Mucosa of descending colon (tissue), 3 donors: ENCODE results near the gene CACNA1H. TPM values are rescaled to one million over a fixed set of nuclear protein-coding genes. Genes with fewer than 3 reads are reported as not detected.

ENCODE experiments used
- ATAC-seq: fragments of 200-7000 bp; cut with Tn5 transposase; one replicate; pipeline ENCODE4 v1.9.1; 2020; ENCODE audit warnings: mild to moderate bottlenecking, moderate library complexity
- DNase-seq, 3 donors: peaks; one replicate each; pipeline ENCODE4 v3.0.0-alpha.2; 2020
- H3K36me3 ChIP-seq: fragments of 200-600 bp; one replicate; pipeline ENCODE4 v1.8.0; 2021; ENCODE audit warnings: low read depth, mild to moderate bottlenecking
- H3K4me1 ChIP-seq: fragments of 200-600 bp; one replicate; pipeline ENCODE4 v1.8.0; 2021; ENCODE audit warnings: low read depth, mild to moderate bottlenecking
- H3K4me3 ChIP-seq: fragments of 200-600 bp; one replicate; pipeline ENCODE4 v1.8.0; 2021; ENCODE audit warnings: mild to moderate bottlenecking
- H3K9me3 ChIP-seq: fragments of 200-600 bp; one replicate; pipeline ENCODE4 v1.8.0; 2021; ENCODE audit warnings: mild to moderate bottlenecking
- CTCF ChIP-seq: fragments of 200-600 bp; IDR thresholded peaks from one replicate; pipeline ENCODE4 v1.8.0; 2022; ENCODE audit warnings: antibody characterized with exemption, mild to moderate bottlenecking
- intact Hi-C, 2 donors: fragments of 100-400 bp; cut with DNase I in 1 of 2; cut with micrococcal nuclease in 1 of 2; formaldehyde crosslinking; loops; one replicate each; pipeline versions ENCODE4 v1.11.0 to v1.11.1; 2022; cut with DNase I, micrococcal nuclease
- total RNA-seq, 3 donors: library from RNA; stranded (reverse); fragmentation: NEBNext Ultra II Directional in 2 of 3; extraction: Animal tissue kit (Norgen Biotek cat#: 25700) in 2 of 3; gene quantifications; one replicate each; pipeline versions ENCODE4 v1.2.1 to v1.2.4, GENCODE V29; 2021 to 2023
- donor health status: DM: no; HTN: no; CAD: no; lungs with moderate emphysema.
- donor health status: DM: no; HTN: no; CAD: no.
- donor health status: DM: no; HTN: yes; CAD: no.

CACNA1H gene
- total RNA-seq, 3 donors from 2014 or later: 6.0 to 160 (median 9.5) TPM

- H3K9me3 ChIP-seq: no peaks in the 10 kb centered on the region
- no peak for TF ChIP-seq CTCF
- no peaks in the 10 kb centered on the region for H3K36me3 ChIP-seq
- DNase-seq (no peak), ATAC-seq (no peak)
- intact Hi-C loops: no loop called here
- H3K4me3 ChIP-seq: no peak overlapping the region
- H3K4me1 ChIP-seq: no peaks in the 10 kb centered on the region
Measured at GRCh38 chr16:1171001-1171400, 18.1 kb downstream of the CACNA1H start.

GRCh38 chr16:1171854-1172428 is 19.0 kb downstream of the CACNA1H start:
- intact Hi-C loops: no loop called here
- no peak for DNase-seq
- no peaks in the 10 kb centered on the region for H3K4me1 ChIP-seq
- no peak for ATAC-seq
- H3K4me3 ChIP-seq: no peak overlapping the region
- no peaks in the 10 kb centered on the region for H3K36me3 ChIP-seq
- TF ChIP-seq CTCF: no peak
- no peaks in the 10 kb centered on the region for H3K9me3 ChIP-seq

DNA sequence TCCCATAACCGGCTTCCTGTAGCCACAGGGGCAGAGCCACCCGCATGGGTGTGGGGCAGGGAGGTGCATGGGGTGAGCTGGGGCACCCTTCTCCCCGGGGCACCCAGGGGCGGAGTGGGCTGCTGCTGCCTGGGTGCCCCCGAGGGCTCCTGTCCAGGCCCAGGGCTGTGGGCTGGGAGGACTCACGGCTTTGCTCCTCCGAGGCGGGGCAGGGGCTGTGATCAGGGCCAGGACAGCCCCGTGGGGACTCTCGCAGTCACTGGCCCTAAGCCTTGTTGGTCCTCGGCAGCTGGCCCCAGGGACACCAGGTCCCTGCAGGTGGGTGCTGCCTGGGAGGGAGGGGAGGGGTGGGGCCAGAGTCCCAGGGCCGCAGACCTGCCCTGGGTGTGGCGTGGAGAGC is 19.7 kb downstream of the CACNA1H start:
- H3K9me3 ChIP-seq: no peaks in the 10 kb centered on the region
- no peak for TF ChIP-seq CTCF
- H3K4me3 ChIP-seq: no peak overlapping the region
- intact Hi-C loops: no loop called here
- no peaks in the 10 kb centered on the region for H3K36me3 ChIP-seq
- no peak for DNase-seq
- no peaks in the 10 kb centered on the region for H3K4me1 ChIP-seq
- ATAC-seq: no peak

GRCh38 chr16:1173788-1174451 is 21.0 kb downstream of the CACNA1H start:
- DNase-seq (no peak), ATAC-seq (no peak)
- intact Hi-C loops: no loop called here
- H3K4me3 ChIP-seq: no peak overlapping the region
- H3K4me1 ChIP-seq: no peaks in the 10 kb centered on the region
- no peaks in the 10 kb centered on the region for H3K9me3 ChIP-seq
- TF ChIP-seq CTCF: no peak
- no peaks in the 10 kb centered on the region for H3K36me3 ChIP-seq

- Histone ChIP-seq H3K36me3 (no peaks in the 10 kb centered on the region), H3K4me1 (no peaks in the 10 kb centered on the region), H3K4me3 (no peak overlapping the region), H3K9me3 (no peaks in the 10 kb centered on the region)
- DNase-seq: no peak
- TF ChIP-seq CTCF: no peak
- intact Hi-C loops: no loop called here
- ATAC-seq: no peak
Measured at GRCh38 chr16:1174477-1175357, 21.8 kb downstream of the CACNA1H start.
